Measurements from ENCODE around the gene GRAPL. TPM values are rescaled to one million over a fixed set of nuclear protein-coding genes. Genes with fewer than 3 reads are reported as not detected.
"Not testable (repeated sequence)": the region's sequence is repeated elsewhere in the genome, so short reads cannot be mapped to it uniquely, and the experiment has no call there.

The GRAPL gene
- total RNA-seq, 1 donor from 2014 or later: 0.52 TPM

GRCh38 chr17:19111801-19112458 is 15.5 kb upstream of the GRAPL start:
- H3K27me3 ChIP-seq (ENCODE audit: control insufficient read depth in 3 of 3, insufficient read depth in 3 of 3, low read length in 3 of 3); H3K4me1 ChIP-seq (ENCODE audit: control insufficient read depth in 3 of 3, insufficient read depth in 3 of 3, low read length in 3 of 3); H3K36me3 ChIP-seq (ENCODE audit: control insufficient read depth in 3 of 3, insufficient read depth in 3 of 3, low read length in 3 of 3); H3K9me3 ChIP-seq (ENCODE audit: control insufficient read depth in 3 of 3, low read length in 3 of 3): not testable (repeated sequence)
- peak overlapping the region; percentile 79 for H3K27ac ChIP-seq (ENCODE audit: low read depth, low read length)
- H3K4me3 ChIP-seq (ENCODE audit: low read length in 3 of 3): peak overlapping the region in 2 of 3 donors; percentile 29 to 52
- H3K9ac ChIP-seq (ENCODE audit: low read depth in 1 of 3, low read length in 3 of 3): peak overlapping the region in 2 of 3 donors; percentile 56 to 57

DNA sequence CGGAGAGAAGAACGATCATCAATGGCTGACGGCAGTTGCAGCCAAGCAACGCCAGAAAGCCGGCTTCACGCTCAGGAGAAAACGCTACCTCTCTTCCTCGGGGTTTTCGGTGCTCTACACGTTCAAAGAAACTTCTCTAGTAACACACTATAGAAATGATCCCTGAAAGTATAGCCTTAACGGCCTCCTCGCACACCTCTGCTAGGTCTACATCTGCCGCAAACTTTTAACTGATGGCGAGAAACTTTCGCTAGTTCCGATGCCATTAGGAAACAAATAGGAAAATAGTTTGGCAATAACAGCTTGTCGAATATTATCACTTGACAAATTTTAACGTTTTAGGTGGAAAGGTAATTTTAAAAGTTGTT is 14.9 kb upstream of the GRAPL start:
- not testable (repeated sequence) for H3K4me3 ChIP-seq (ENCODE audit: low read length in 3 of 3); H3K27me3 ChIP-seq (ENCODE audit: control insufficient read depth in 3 of 3, insufficient read depth in 3 of 3, low read length in 3 of 3); H3K9ac ChIP-seq (ENCODE audit: low read depth in 1 of 3, low read length in 3 of 3); H3K36me3 ChIP-seq (ENCODE audit: control insufficient read depth in 3 of 3, insufficient read depth in 3 of 3, low read length in 3 of 3); H3K9me3 ChIP-seq (ENCODE audit: control insufficient read depth in 3 of 3, low read length in 3 of 3); H3K4me1 ChIP-seq (ENCODE audit: control insufficient read depth in 3 of 3, insufficient read depth in 3 of 3, low read length in 3 of 3); H3K27ac ChIP-seq (ENCODE audit: low read depth, low read length)

- H3K36me3 ChIP-seq (ENCODE audit: control insufficient read depth in 3 of 3, insufficient read depth in 3 of 3, low read length in 3 of 3); H3K9me3 ChIP-seq (ENCODE audit: control insufficient read depth in 3 of 3, low read length in 3 of 3); H3K27me3 ChIP-seq (ENCODE audit: control insufficient read depth in 3 of 3, insufficient read depth in 3 of 3, low read length in 3 of 3); H3K4me1 ChIP-seq (ENCODE audit: control insufficient read depth in 3 of 3, insufficient read depth in 3 of 3, low read length in 3 of 3); H3K9ac ChIP-seq (ENCODE audit: low read depth in 1 of 3, low read length in 3 of 3); H3K4me3 ChIP-seq (ENCODE audit: low read length in 3 of 3); H3K27ac ChIP-seq (ENCODE audit: low read depth, low read length): not testable (repeated sequence)
Measured at GRCh38 chr17:19118695-19119094, 8.7 kb upstream of the GRAPL start.

- H3K27me3 ChIP-seq (ENCODE audit: control insufficient read depth in 3 of 3, insufficient read depth in 3 of 3, low read length in 3 of 3); H3K9me3 ChIP-seq (ENCODE audit: control insufficient read depth in 3 of 3, low read length in 3 of 3): not testable (repeated sequence)
Measured at GRCh38 chr17:19125289-19125688, 2.1 kb upstream of the GRAPL start.

DNA sequence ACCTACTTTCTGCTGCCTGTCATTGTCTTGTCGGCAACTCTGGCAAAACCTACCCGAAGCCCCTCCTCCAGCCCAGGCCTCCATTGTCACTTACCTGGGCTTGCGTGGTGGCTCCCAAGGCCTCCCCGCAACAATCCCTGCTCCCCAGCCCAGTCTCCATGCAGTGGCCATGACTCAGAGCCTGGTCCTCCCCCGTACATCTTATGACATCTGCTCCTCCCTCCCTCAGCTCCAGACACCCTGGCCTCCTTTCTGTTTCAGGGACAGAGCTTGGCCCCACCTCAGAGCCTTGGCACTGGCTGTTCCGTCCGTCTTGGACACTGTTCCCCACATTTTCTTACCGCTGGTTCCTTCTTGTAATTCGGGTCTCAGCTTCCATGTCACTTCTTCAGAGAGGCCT is 2.1 kb downstream of the GRAPL start:
- not testable (repeated sequence) for H3K27me3 ChIP-seq (ENCODE audit: control insufficient read depth in 3 of 3, insufficient read depth in 3 of 3, low read length in 3 of 3); H3K9ac ChIP-seq (ENCODE audit: low read depth in 1 of 3, low read length in 3 of 3); H3K27ac ChIP-seq (ENCODE audit: low read depth, low read length); H3K9me3 ChIP-seq (ENCODE audit: control insufficient read depth in 3 of 3, low read length in 3 of 3); H3K4me1 ChIP-seq (ENCODE audit: control insufficient read depth in 3 of 3, insufficient read depth in 3 of 3, low read length in 3 of 3); H3K4me3 ChIP-seq (ENCODE audit: low read length in 3 of 3); H3K36me3 ChIP-seq (ENCODE audit: control insufficient read depth in 3 of 3, insufficient read depth in 3 of 3, low read length in 3 of 3)

More at GRCh38 chr17:19125289-19125688, 2.1 kb upstream of the GRAPL start:
- H3K9ac ChIP-seq (ENCODE audit: low read depth in 1 of 3, low read length in 3 of 3); H3K27ac ChIP-seq (ENCODE audit: low read depth, low read length); H3K4me1 ChIP-seq (ENCODE audit: control insufficient read depth in 3 of 3, insufficient read depth in 3 of 3, low read length in 3 of 3); H3K4me3 ChIP-seq (ENCODE audit: low read length in 3 of 3); H3K36me3 ChIP-seq (ENCODE audit: control insufficient read depth in 3 of 3, insufficient read depth in 3 of 3, low read length in 3 of 3): not testable (repeated sequence)

GRCh38 chr17:19131108-19131507 is 3.7 kb downstream of the GRAPL start:
- not testable (repeated sequence) for H3K27me3 ChIP-seq (ENCODE audit: control insufficient read depth in 3 of 3, insufficient read depth in 3 of 3, low read length in 3 of 3); H3K4me1 ChIP-seq (ENCODE audit: control insufficient read depth in 3 of 3, insufficient read depth in 3 of 3, low read length in 3 of 3); H3K9ac ChIP-seq (ENCODE audit: low read depth in 1 of 3, low read length in 3 of 3); H3K36me3 ChIP-seq (ENCODE audit: control insufficient read depth in 3 of 3, insufficient read depth in 3 of 3, low read length in 3 of 3); H3K9me3 ChIP-seq (ENCODE audit: control insufficient read depth in 3 of 3, low read length in 3 of 3); H3K27ac ChIP-seq (ENCODE audit: low read depth, low read length); H3K4me3 ChIP-seq (ENCODE audit: low read length in 3 of 3)

DNA sequence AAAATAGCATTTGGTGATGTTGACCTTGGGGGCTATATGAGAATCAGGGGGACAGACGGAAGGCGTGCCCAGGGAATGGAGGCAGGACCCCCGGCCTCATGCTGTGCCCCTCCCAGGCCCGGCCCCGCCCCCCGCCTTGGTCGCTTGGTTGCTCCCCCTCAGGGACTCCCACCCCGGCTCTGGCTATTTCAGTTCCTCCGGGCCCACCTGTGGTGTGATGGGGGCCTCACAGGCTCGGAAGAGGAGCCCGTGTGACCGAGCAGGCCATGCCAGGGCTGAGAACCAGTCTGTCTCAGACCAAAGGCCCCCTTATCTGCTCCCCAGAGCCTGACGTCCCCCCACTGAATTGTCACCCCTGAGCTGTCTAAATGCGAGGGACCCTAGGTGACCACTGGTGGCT is 4.4 kb downstream of the GRAPL start:
- H3K4me3 ChIP-seq (ENCODE audit: low read length in 3 of 3); H3K9ac ChIP-seq (ENCODE audit: low read depth in 1 of 3, low read length in 3 of 3); H3K36me3 ChIP-seq (ENCODE audit: control insufficient read depth in 3 of 3, insufficient read depth in 3 of 3, low read length in 3 of 3); H3K27me3 ChIP-seq (ENCODE audit: control insufficient read depth in 3 of 3, insufficient read depth in 3 of 3, low read length in 3 of 3); H3K4me1 ChIP-seq (ENCODE audit: control insufficient read depth in 3 of 3, insufficient read depth in 3 of 3, low read length in 3 of 3); H3K9me3 ChIP-seq (ENCODE audit: control insufficient read depth in 3 of 3, low read length in 3 of 3); H3K27ac ChIP-seq (ENCODE audit: low read depth, low read length): not testable (repeated sequence)

- not testable (repeated sequence) for H3K27me3 ChIP-seq (ENCODE audit: control insufficient read depth in 3 of 3, insufficient read depth in 3 of 3, low read length in 3 of 3); H3K4me1 ChIP-seq (ENCODE audit: control insufficient read depth in 3 of 3, insufficient read depth in 3 of 3, low read length in 3 of 3); H3K27ac ChIP-seq (ENCODE audit: low read depth, low read length); H3K4me3 ChIP-seq (ENCODE audit: low read length in 3 of 3); H3K9me3 ChIP-seq (ENCODE audit: control insufficient read depth in 3 of 3, low read length in 3 of 3); H3K36me3 ChIP-seq (ENCODE audit: control insufficient read depth in 3 of 3, insufficient read depth in 3 of 3, low read length in 3 of 3); H3K9ac ChIP-seq (ENCODE audit: low read depth in 1 of 3, low read length in 3 of 3)
Measured at GRCh38 chr17:19133793-19134192, 6.4 kb downstream of the GRAPL start.

DNA sequence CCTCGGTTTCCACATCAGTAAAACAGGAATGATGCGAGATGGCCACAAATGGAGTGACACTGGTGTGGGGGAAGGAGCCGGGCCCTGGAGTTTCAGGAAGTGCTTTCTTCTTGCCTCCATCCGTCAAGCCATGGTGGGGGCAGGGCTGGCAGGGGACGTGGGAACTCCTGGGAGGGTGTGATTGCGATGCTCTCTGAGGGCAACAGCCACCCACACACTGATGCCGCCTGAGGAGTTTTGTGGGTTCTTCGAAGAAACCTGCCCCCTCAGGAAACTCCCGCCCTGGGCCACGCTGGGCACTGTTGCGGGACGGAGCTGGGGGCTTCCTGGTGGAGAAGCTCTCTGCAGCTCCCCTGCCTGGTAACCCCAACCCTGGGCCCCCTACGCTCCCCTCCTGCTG is 8.0 kb downstream of the GRAPL start:
- not testable (repeated sequence) for H3K4me3 ChIP-seq (ENCODE audit: low read length in 3 of 3); H3K4me1 ChIP-seq (ENCODE audit: control insufficient read depth in 3 of 3, insufficient read depth in 3 of 3, low read length in 3 of 3); H3K9ac ChIP-seq (ENCODE audit: low read depth in 1 of 3, low read length in 3 of 3); H3K9me3 ChIP-seq (ENCODE audit: control insufficient read depth in 3 of 3, low read length in 3 of 3); H3K27me3 ChIP-seq (ENCODE audit: control insufficient read depth in 3 of 3, insufficient read depth in 3 of 3, low read length in 3 of 3); H3K36me3 ChIP-seq (ENCODE audit: control insufficient read depth in 3 of 3, insufficient read depth in 3 of 3, low read length in 3 of 3); H3K27ac ChIP-seq (ENCODE audit: low read depth, low read length)

DNA sequence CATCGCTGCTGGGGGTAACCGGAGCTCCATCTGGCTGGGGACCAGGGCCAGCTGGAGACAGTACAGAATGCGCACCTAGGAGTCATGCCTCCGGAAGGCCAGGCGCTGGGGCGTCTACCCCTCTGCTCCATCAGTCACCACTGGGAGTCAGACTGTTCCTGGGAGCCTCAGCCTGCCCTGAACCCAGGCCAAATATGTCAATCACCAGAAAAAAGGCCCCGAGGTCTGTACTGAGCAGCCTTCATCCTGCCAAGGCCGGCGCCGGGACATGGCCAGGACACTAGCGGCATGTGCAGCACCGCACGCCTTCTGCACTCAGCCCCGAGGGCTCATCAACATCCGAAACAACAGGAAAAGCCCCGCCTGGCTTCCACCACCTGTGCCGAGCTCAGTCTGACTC is 8.7 kb downstream of the GRAPL start:
- not testable (repeated sequence) for H3K9me3 ChIP-seq (ENCODE audit: control insufficient read depth in 3 of 3, low read length in 3 of 3); H3K9ac ChIP-seq (ENCODE audit: low read depth in 1 of 3, low read length in 3 of 3); H3K4me3 ChIP-seq (ENCODE audit: low read length in 3 of 3); H3K27ac ChIP-seq (ENCODE audit: low read depth, low read length); H3K4me1 ChIP-seq (ENCODE audit: control insufficient read depth in 3 of 3, insufficient read depth in 3 of 3, low read length in 3 of 3); H3K27me3 ChIP-seq (ENCODE audit: control insufficient read depth in 3 of 3, insufficient read depth in 3 of 3, low read length in 3 of 3); H3K36me3 ChIP-seq (ENCODE audit: control insufficient read depth in 3 of 3, insufficient read depth in 3 of 3, low read length in 3 of 3)

GRCh38 chr17:19136605-19137004 is 9.2 kb downstream of the GRAPL start:
- H3K27me3 ChIP-seq (ENCODE audit: control insufficient read depth in 3 of 3, insufficient read depth in 3 of 3, low read length in 3 of 3): not testable (repeated sequence)

More at GRCh38 chr17:19136605-19137004, 9.2 kb downstream of the GRAPL start:
- not testable (repeated sequence) for H3K36me3 ChIP-seq (ENCODE audit: control insufficient read depth in 3 of 3, insufficient read depth in 3 of 3, low read length in 3 of 3); H3K4me3 ChIP-seq (ENCODE audit: low read length in 3 of 3); H3K27ac ChIP-seq (ENCODE audit: low read depth, low read length); H3K4me1 ChIP-seq (ENCODE audit: control insufficient read depth in 3 of 3, insufficient read depth in 3 of 3, low read length in 3 of 3); H3K9me3 ChIP-seq (ENCODE audit: control insufficient read depth in 3 of 3, low read length in 3 of 3); H3K9ac ChIP-seq (ENCODE audit: low read depth in 1 of 3, low read length in 3 of 3)
